Urinary bladder (tissue), 4 donors: ENCODE data around the gene ITIH1. TPM values are rescaled to one million over a fixed set of nuclear protein-coding genes. Genes with fewer than 3 reads are reported as not detected.

ENCODE experiments used
- DNase-seq: peaks from one replicate; pipeline ENCODE4 v3.0.0-alpha.2; 2015; ENCODE audit errors: extremely low spot score
- H3K27ac ChIP-seq: one replicate; pipeline ENCODE4 v1.5.1; 2013; ENCODE audit warnings: low read depth, mild to moderate bottlenecking, moderate library complexity
- H3K36me3 ChIP-seq: one replicate; pipeline ENCODE4 v1.6.1; 2013; ENCODE audit warnings: mild to moderate bottlenecking, moderate library complexity; ENCODE audit not compliant: insufficient read depth
- H3K4me1 ChIP-seq: one replicate; pipeline ENCODE4 v1.6.1; 2013; ENCODE audit warnings: mild to moderate bottlenecking, moderate library complexity; ENCODE audit not compliant: insufficient read depth
- H3K4me3 ChIP-seq: one replicate; pipeline ENCODE4 v1.5.1; 2013; ENCODE audit warnings: low read depth, low read length
- WGBS: extraction: QIAGEN DNeasy Blood & Tissue Kit; methylation state at CpG from one replicate; pipeline ENCODE4 v1.1.7; 2013; 5-methylcytosine and 5-hydroxymethylcytosine counted together
- polyA plus RNA-seq: library from polyadenylated mRNA; stranded (reverse); fragments of 200-250 nt; gene quantifications from one replicate; pipeline ENCODE4 v1.2.3, GENCODE V29; 2013
- total RNA-seq: library from RNA; depleted of rRNA; stranded (reverse); fragments of >200 nt; gene quantifications from one replicate; pipeline ENCODE4 v1.2.3, GENCODE V29; 2014
- donor health status: healthy with polysubstance abuse.
- donor health status: healthy.

The ITIH1 gene
- total and polyA plus RNA-seq, 2 donors, result 0.70 TPM; not detected in 1

- no peaks in the 10 kb centered on the region for H3K36me3 ChIP-seq
- no peak overlapping the region for H3K27ac ChIP-seq
- no peaks in the 10 kb centered on the region for H3K4me1 ChIP-seq
- 82% methylated on average over 7 of the region's 7 CpGs for WGBS
- no peak for DNase-seq
- no peak overlapping the region for H3K4me3 ChIP-seq
These were observed 22.7 kb downstream of the ITIH1 start for GRCh38 chr3:52800079-52800478.

DNA sequence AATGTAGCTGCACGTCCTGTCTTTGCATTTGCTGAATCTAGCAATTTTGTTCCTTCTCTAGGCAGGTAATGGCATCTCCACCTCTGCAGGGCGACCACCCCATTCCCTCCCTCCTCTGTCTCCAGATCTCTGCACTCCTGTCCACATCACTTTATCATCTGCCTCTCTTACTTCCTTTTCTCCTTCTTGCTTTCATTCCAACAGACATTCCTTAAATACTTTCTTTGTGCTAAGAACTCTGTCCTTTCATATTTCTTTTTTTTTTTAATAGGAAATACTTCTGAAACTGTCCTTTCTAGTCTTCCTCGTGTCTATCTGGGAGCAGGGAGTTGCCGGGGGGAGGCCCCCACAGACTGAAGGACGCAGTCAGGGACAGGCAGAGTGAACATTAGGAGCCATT, 24.4 kb downstream of the ITIH1 start:
- H3K27ac ChIP-seq, result no peak overlapping the region
- 58% methylated on average over 5 of the region's 5 CpGs for WGBS
- no peaks in the 10 kb centered on the region for H3K4me1 ChIP-seq
- no peak for DNase-seq
- no peaks in the 10 kb centered on the region for H3K36me3 ChIP-seq
- H3K4me3 ChIP-seq, result no peak overlapping the region

GRCh38 chr3:52805270-52806039, 28.1 kb downstream of the ITIH1 start:
- no peaks in the 10 kb centered on the region for H3K36me3 ChIP-seq
- no peak overlapping the region for H3K4me3 ChIP-seq
- no peak overlapping the region for H3K27ac ChIP-seq
- WGBS, result 70% methylated on average over 19 of the region's 19 CpGs
- H3K4me1 ChIP-seq, result no peaks in the 10 kb centered on the region
- DNase-seq, result no peak

DNA sequence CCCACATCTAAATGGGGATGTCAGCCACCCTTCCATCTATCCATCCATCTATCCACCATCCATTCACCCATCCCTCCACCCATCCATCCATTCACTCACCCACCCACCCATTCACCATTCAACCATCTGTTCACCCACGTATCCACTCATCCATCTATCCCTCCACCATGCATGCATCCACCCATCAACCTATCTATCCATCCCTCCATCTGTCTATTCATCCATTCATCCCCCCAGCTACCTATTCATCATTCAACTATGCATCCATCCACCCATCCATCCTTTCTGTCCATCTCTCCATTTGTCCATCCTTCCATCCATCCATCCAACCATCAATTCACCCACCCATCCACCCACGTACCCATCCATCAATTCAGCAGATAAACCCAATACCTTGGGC, 31.8 kb downstream of the ITIH1 start:
- WGBS, result 78% methylated on average over 2 of the region's 2 CpGs

GRCh38 chr3:52809662-52810377, 32.4 kb downstream of the ITIH1 start:
- no peaks in the 10 kb centered on the region for H3K4me1 ChIP-seq
- WGBS, result 54% methylated on average over 7 of the region's 7 CpGs
- H3K36me3 ChIP-seq, result no peaks in the 10 kb centered on the region
- H3K27ac ChIP-seq, result no peak overlapping the region
- H3K4me3 ChIP-seq, result no peak overlapping the region
- no peak for DNase-seq

More for the DNA sequence above, 31.8 kb downstream of the ITIH1 start:
- no peak overlapping the region for H3K4me3 ChIP-seq
- no peak for DNase-seq
- no peaks in the 10 kb centered on the region for H3K36me3 ChIP-seq
- H3K27ac ChIP-seq, result no peak overlapping the region
- no peaks in the 10 kb centered on the region for H3K4me1 ChIP-seq

DNA sequence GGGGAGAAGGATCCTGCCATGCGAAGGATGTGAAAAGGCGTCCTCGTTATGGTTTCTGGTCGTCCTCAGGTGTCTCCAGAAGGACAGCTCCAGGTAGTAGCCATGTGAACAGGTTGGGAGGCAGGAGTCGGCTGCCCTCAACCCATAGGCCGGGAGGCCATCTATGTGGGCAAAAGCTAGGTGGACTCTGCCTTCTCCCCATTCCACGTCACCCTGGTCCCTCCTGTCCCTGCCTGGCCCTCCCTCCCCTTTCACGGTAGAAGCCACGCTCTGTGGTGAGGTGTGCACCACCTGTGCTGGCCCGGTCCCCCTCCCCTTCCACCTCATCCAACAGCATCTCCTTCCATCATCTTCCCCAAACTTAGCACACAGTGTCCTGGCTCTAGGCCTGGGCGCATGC, 33.5 kb downstream of the ITIH1 start:
- no peaks in the 10 kb centered on the region for H3K36me3 ChIP-seq
- no peak for DNase-seq
- H3K4me3 ChIP-seq, result no peak overlapping the region
- H3K4me1 ChIP-seq, result no peaks in the 10 kb centered on the region
- 91% methylated on average over 11 of the region's 11 CpGs for WGBS
- H3K27ac ChIP-seq, result no peak overlapping the region

- Histone ChIP-seq H3K27ac (no peak overlapping the region), H3K4me3 (no peak overlapping the region), H3K4me1 (no peaks in the 10 kb centered on the region), H3K36me3 (no peaks in the 10 kb centered on the region)
- 77% methylated on average over 7 of the region's 7 CpGs for WGBS
- DNase-seq, result no peak
These were observed 34.1 kb downstream of the ITIH1 start for GRCh38 chr3:52811452-52812011.

DNA sequence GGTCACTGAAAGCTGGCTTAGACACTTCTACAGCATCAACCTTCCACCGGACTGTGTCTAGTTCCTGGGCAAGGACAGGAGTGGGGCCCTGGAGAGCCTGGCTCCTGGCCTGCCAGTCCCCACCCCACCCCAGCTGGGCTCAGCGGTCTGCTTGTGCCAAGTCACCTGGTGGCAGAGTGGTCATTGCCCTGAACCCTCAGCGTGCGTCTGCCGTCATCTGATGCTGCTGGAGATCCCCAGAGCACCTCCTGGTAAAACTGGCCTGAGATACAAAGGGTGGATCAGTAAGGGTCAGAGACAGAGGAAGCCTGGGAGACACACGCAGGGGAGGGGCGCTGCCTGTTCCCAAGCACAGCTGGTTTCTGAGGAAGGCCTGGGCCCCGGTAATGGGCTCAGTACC, 36.4 kb downstream of the ITIH1 start:
- Histone ChIP-seq H3K4me1 (no peaks in the 10 kb centered on the region), H3K27ac (no peak overlapping the region), H3K4me3 (no peak overlapping the region), H3K36me3 (no peaks in the 10 kb centered on the region)
- DNase-seq, result no peak
- 84% methylated on average over 8 of the region's 8 CpGs for WGBS

DNA sequence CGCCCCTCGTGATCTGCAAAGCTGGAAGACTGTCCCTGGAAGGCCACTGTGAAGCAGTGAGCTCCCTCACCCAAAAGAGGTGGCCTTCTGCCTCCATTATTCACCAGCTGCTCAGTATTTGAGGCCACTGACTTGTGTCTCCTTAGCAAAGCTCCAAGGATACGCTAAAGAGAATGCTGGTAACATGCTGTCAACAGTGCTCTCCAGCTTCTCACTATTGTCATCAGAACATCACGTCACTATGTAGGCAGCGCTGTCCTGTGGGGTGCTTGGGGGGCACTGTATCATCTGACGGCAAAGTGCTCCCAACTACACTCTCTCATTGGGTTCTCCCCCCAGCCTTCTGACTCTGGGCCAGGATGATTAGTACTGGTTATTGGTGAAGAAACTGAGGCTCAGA, 38.8 kb downstream of the ITIH1 start:
- 92% methylated on average over 6 of the region's 6 CpGs for WGBS
- Histone ChIP-seq H3K4me3 (no peak overlapping the region), H3K27ac (no peak overlapping the region), H3K4me1 (no peaks in the 10 kb centered on the region), H3K36me3 (no peaks in the 10 kb centered on the region)
- DNase-seq, result no peak

GRCh38 chr3:52816654-52817053, 39.3 kb downstream of the ITIH1 start:
- DNase-seq, result no peak
- H3K27ac ChIP-seq, result no peak overlapping the region
- H3K4me3 ChIP-seq, result no peak overlapping the region
- H3K4me1 ChIP-seq, result no peaks in the 10 kb centered on the region
- H3K36me3 ChIP-seq, result no peaks in the 10 kb centered on the region
- WGBS, result 90% methylated on average over 10 of the region's 10 CpGs

- Histone ChIP-seq H3K27ac (no peak overlapping the region), H3K4me3 (no peak overlapping the region), H3K36me3 (no peaks in the 10 kb centered on the region), H3K4me1 (no peaks in the 10 kb centered on the region)
- no peak for DNase-seq
- 92% methylated on average over 10 of the region's 10 CpGs for WGBS
These were observed 39.8 kb downstream of the ITIH1 start for GRCh38 chr3:52817221-52817620.

DNA sequence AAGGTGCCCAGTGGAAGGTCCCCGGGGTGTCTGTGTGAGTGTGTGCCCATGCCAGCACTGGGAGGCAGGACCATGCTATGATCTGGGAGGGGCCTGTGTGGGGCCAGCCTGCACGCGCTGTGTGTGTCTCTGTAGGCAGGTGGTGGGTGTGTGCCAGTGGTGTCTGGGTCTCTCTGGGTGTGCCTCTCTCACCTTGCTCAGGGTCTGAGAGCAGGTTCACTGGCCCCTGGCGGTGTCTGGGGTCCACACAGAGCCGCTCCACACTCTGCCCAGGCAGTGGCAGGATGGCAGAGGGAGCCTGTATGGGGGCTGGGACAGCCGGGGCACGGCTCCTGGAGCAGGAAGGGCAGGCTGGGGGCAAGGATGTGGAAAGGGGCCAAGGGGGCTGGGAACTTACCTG, 40.5 kb downstream of the ITIH1 start:
- Histone ChIP-seq H3K4me1 (no peaks in the 10 kb centered on the region), H3K36me3 (no peaks in the 10 kb centered on the region), H3K27ac (no peak overlapping the region), H3K4me3 (no peak overlapping the region)
- 93% methylated on average over 7 of the region's 7 CpGs for WGBS
- DNase-seq, result no peak

DNA sequence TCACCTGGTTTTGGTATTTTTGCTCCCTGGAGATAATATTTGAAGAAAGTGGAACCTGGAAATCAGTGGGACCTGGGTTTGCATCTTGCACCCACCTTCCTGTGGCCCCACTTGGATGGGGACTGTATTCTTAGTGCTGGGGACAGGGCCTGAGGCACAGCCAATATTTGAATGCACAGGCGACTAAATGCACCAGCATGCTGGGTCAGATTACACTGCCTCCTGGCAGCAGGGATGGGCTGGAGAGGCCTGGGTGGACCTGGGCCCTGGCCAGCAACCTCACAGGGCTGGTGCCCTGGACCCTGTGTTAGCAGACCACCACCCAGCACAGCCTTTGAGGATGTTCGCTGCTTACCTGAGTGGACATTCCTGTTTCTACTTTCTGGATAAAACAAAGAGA, 42.5 kb downstream of the ITIH1 start:
- no peak for DNase-seq
- no peak overlapping the region for H3K27ac ChIP-seq
- no peak overlapping the region for H3K4me3 ChIP-seq
- no peaks in the 10 kb centered on the region for H3K4me1 ChIP-seq
- WGBS, result 67% methylated on average over 2 of the region's 2 CpGs
- no peaks in the 10 kb centered on the region for H3K36me3 ChIP-seq

DNA sequence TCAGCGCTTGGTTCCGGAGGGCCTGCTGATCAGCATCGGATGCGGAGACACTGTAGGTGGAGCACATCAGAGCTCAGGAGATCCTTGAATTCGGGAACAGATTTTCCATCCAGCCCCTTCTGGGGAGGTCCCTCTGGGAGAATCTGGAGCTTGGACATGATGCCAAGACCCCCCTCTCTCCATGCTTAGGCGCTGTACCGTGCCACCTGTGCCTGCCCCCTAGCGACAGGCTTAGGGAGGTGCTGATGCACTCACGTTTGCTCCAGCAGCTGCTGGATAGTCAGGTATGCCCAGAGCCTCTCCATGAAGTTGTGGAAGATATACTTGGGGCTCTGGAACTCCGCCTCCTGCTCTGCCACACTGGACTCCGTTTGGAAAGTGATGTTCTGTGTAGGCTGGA, 43.3 kb downstream of the ITIH1 start:
- H3K27ac ChIP-seq, result no peak overlapping the region
- 60% methylated on average over 11 of the region's 11 CpGs for WGBS
- H3K4me1 ChIP-seq, result no peaks in the 10 kb centered on the region
- DNase-seq, result no peak
- no peak overlapping the region for H3K4me3 ChIP-seq
- H3K36me3 ChIP-seq, result no peaks in the 10 kb centered on the region
